ENCODE data around the gene MBD3. TPM values are rescaled to one million over a fixed set of nuclear protein-coding genes. Genes with fewer than 3 reads are reported as not detected.

The MBD3 gene
- total and polyA plus RNA-seq, 2 experiments from 2014 or later = 27.6 to 118 TPM

- TF ChIP-seq REST (IDR thresholded peaks at IDR 0.05; ENCODE audit: unreplicated experiment) = no peak
- TF ChIP-seq ZNF114 (CRISPR knock-in tag; IDR thresholded peaks at IDR 0.05) = no peak
Measured at GRCh38 chr19:1591421-1592023, 1.1 kb downstream of the MBD3 start (continued).

- peak overlapping the region; percentile 95 for H3K27ac Mint-ChIP-seq
- Histone ChIP-seq H3K9me2 (ENCODE audit: insufficient read depth) (no peaks in the 10 kb centered on the region), H3K4me1 (ENCODE audit: insufficient read depth) (peaks cover 11% of the 10 kb centered on the region), H3K27me3 (ENCODE audit: insufficient read depth) (no peaks in the 10 kb centered on the region), H3K27ac (ENCODE audit: low read depth) (peak overlapping the region; percentile 99), H2AFZ (no peak overlapping the region), H3K36me3 (ENCODE audit: insufficient read depth) (no peaks in the 10 kb centered on the region), H3K4me2 (peak overlapping the region; percentile 98), H3F3A (replicated peaks; ENCODE audit: low read depth) (peaks cover 32% of the 10 kb centered on the region), H4K20me1 (replicated peaks; ENCODE audit: insufficient read depth) (peaks cover 20% of the 10 kb centered on the region), H3K4me3 (peak overlapping the region; percentile 94), H3K79me2 (replicated peaks; ENCODE audit: insufficient read depth) (peaks cover 62% of the 10 kb centered on the region)
- H3K4me1 Mint-ChIP-seq = peaks cover 6% of the 10 kb centered on the region
- peak overlapping the region; percentile 89 for H3K4me3 Mint-ChIP-seq
- H3K36me3 Mint-ChIP-seq (ENCODE audit: low read depth) = peaks cover 33% of the 10 kb centered on the region; the same call in 2 of the 3 replicates
- DNase-seq (ENCODE audit: low spot score) (peak; percentile 61), ATAC-seq (peak; percentile 61)
- TF ChIP-seq CTCF (conservative IDR thresholded peaks at IDR 0.05; ENCODE audit: low read depth in 2 of 2) = peak; percentile 31 to 46
- TF ChIP-seq POLR2AphosphoS5 (IDR thresholded peaks at IDR 0.05; ENCODE audit: low read depth) = peak; percentile 39; the same call in 1 of the 2 replicates
- TF ChIP-seq REST (IDR thresholded peaks at IDR 0.05; ENCODE audit: unreplicated experiment) = no peak
- no peaks in the 10 kb centered on the region for H3K9me3 Mint-ChIP-seq
- H3K27me3 Mint-ChIP-seq (ENCODE audit: insufficient read depth, low read depth, poor library complexity) = peaks cover 29% of the 10 kb centered on the region
Measured at GRCh38 chr19:1590641-1591397, 1.8 kb downstream of the MBD3 start.
